NCI-H146 (cell line): ENCODE data around the gene VMO1.
A peak's percentile ranks its signal among the peaks of the same experiment; 100 is the strongest.
"Not testable (repeated sequence)": the region's sequence is repeated elsewhere in the genome, so short reads cannot be mapped to it uniquely, and the experiment has no call there.

Source experiments
- DNase-seq: peaks from one replicate; lab custom pipeline; 2025; lab: John Stamatoyannopoulos, UW

Gene VMO1, protein sequence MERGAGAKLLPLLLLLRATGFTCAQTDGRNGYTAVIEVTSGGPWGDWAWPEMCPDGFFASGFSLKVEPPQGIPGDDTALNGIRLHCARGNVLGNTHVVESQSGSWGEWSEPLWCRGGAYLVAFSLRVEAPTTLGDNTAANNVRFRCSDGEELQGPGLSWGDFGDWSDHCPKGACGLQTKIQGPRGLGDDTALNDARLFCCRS

GRCh38 chr17:4786106-4786511 lies at the start of gene VMO1:
Gene VMO1 (minus strand): TSS chr17:4786364. CDS start chr17:4786352, 12 bp downstream.
- peak; percentile 35 for DNase-seq

- DNase-seq = no peak
Measured at GRCh38 chr17:4834681-4835020, 48.5 kb upstream of the VMO1 start.

- peak; percentile 44 for DNase-seq
Measured at GRCh38 chr17:4833941-4834680, 47.9 kb upstream of the VMO1 start.

DNA sequence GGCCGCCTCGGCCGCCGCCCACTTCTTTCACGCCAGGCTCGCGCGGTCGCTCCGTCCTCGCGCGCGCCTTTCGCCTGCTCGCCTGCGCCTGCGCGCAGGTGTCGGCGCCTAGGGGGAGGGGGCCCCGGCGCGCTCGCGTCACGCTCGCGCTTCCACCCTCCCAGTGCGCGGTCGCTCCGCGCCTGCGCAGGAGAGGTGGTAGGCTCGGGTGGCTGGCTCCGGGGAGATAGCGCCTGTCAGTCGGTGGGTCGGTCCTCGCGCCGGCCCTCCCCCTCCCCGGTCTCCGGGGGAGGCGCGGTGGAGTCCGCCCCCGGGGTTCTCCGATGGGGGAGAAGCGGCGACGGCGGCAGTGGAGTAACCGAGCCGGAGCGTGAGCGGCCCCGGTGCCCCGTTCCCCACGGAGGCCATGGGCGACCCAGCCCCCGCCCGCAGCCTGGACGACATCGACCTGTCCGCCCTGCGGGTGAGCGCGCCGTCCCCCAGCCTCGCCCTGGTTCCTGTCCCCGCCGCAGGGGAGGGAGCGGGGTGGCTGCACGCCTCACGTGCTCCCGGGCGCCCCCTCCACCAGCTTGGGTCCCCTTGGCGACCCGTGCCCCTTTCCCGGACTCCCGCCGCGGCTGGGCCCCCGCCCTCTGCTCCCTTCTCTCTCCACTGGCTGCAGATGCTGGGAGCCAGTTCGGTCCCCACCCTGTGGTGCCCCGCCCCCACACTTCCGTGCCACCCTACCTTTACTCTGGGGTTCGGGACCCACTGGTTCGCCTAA lies 47.2 kb upstream of the VMO1 start, which contains the start of gene MINK1:
TSS of gene MINK1 (plus strand) at position 163 of the 763 bp plus-strand sequence. CDS start at position 407, 244 bp downstream.
- DNase-seq = peak; percentile 92

DNA sequence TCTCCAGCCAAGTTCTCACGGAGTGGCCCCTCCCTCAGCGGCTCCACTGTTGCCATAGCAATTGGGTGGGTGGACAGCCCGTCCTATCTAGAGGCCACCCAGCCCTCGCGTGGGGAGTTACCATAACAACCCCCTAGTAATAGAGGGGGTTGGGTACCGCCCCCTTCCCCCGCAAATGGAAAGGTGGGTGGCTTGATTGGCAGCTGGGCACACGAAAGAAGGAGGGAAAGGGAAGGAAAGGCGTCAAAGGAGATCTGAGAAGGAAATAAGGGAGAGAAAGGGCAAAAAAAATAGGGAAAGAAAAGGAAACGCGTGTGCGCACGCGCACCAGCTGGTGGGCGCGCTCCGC lies 46.6 kb upstream of the VMO1 start:
- not testable (repeated sequence) for DNase-seq

- DNase-seq = peak; percentile 33
Measured at GRCh38 chr17:4827399-4827798, 41.2 kb upstream of the VMO1 start.

GRCh38 chr17:4823373-4824089 lies 37.4 kb upstream of the VMO1 start:
- DNase-seq = no peak

GRCh38 chr17:4822835-4823234 lies 36.7 kb upstream of the VMO1 start:
- no peak for DNase-seq

DNA sequence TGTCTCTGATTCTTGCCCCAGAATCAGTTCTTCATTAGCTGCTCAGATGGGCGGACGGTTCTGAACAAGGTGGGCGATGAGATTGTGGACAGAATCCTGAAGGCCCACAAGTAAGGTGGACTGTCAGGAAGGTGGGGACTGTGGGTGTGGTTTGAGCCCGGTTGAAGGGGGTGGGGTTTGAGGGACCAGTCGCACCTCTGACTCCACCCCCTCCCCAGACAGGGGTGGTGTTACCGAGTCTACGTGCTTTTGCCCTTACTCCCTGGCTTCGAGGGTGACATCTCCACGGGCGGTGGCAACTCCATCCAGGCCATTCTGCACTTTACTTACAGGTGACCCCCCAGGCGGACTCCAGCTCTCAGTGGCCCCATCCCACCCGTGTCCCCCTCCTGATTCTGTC lies 32.1 kb upstream of the VMO1 start:
- no peak for DNase-seq

- DNase-seq = no peak
Measured at GRCh38 chr17:4816826-4817225, 30.7 kb upstream of the VMO1 start.

DNA sequence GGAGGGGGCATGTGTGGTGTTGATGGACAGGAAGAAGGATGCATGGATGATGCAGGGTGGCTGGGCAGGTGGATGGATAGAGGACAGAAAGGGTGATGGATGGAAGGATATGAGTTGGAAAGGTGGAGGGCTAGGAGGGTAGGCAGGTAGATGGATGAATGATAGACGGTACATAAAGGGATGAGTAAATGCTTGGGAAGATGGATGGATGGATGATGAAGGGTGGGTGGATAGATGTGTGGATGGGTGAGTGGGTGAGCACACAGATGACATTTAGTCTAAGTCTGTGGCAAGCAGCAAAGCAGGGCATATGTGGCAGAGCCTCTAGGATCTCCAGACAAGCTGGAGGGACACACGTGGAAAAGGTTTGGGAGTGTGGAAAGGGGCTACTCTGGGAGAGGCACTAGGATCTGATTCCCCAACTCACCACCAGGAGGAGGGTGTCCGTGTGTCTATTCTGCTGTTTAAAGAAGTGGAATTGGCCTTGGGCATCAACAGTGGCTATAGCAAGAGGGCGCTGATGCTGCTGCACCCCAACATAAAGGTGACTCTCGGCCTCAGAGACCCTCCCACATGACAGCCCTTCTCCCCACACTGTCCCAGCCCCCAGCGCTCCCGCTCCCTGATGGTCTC lies 29.0 kb upstream of the VMO1 start:
- no peak for DNase-seq

GRCh38 chr17:4812690-4813089 lies 26.5 kb upstream of the VMO1 start:
- no peak for DNase-seq

DNA sequence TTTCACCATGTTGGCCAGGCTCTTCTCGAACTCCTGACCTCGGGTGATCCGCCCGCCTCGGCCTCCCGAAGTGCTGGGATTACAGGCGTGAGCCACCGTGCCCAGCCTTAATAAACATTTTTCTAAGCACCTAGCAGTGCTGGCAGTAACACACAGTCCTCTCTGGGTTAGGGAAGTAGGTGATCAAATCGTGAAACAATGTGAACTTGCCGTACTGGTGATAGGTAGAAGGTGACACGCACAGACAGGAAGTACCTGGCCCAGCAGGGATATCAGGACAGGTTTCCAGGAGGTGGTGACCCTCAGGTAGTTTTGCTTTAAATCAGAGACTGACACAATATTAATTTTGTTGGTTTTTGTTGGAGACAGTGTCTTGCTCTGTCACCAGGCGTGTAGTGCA lies 25.3 kb upstream of the VMO1 start:
- DNase-seq = no peak

DNA sequence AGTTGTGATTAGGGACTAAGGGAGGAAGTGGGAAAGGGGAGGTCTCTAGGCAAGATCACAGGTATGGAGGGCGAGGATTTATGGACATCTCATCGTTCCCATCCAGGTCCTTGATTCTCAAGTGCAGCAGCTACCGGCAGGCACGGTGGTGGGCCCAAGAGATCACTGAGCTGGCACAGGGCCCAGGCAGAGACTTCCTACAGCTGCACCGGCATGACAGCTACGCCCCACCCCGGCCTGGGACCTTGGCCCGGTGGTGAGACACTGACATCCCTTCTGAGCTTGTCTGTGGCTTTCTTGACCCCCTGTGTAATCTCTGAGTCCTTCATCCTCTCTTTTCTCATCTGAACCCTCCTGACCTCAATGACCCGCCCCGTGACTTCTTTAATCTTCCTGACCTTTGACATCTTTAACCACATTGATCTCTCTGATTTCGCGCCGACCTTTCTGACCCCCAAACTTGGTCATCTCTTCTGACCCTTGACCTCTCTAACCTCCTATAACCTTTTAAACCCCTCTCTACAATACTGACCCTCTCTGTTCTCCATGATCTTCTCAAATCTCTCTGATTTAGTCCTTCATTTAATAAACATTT lies 24.6 kb upstream of the VMO1 start:
- DNase-seq = no peak

- no peak for DNase-seq
Measured at GRCh38 chr17:4808378-4808767, 22.2 kb upstream of the VMO1 start.

DNA sequence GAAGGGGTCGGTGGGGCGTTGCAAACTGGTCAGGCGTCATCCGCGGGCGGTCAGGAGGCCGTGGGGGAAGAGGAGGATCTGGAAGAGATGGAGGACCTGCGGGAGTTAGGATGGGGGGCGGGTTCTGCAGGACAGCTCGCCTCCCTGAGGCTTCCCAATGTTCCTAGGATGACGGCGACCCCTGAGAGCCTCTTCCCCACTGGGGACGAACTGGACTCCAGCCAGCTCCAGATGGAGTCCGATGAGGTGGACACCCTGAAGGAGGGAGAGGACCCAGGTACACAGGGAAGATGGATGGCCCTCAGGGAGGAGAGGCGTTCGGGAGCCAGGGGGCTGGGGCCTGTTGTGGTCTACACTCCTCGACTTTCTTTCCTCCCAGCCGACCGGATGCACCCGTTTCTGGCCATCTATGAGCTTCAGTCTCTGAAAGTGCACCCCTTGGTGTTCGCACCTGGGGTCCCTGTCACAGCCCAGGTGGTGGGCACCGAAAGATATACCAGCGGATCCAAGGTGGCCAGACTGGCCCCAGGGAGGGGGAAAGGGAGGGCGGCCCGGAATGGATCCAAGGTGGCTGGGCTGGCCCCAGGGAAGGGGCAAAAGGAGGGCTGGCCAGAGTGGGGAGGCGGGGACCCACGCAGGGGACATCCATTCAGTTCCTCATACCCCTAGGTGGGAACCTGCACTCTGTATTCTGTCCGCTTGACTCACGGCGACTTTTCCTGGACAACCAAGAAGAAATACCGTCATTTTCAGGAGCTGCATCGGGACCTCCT lies 21.6 kb upstream of the VMO1 start:
- no peak for DNase-seq

DNA sequence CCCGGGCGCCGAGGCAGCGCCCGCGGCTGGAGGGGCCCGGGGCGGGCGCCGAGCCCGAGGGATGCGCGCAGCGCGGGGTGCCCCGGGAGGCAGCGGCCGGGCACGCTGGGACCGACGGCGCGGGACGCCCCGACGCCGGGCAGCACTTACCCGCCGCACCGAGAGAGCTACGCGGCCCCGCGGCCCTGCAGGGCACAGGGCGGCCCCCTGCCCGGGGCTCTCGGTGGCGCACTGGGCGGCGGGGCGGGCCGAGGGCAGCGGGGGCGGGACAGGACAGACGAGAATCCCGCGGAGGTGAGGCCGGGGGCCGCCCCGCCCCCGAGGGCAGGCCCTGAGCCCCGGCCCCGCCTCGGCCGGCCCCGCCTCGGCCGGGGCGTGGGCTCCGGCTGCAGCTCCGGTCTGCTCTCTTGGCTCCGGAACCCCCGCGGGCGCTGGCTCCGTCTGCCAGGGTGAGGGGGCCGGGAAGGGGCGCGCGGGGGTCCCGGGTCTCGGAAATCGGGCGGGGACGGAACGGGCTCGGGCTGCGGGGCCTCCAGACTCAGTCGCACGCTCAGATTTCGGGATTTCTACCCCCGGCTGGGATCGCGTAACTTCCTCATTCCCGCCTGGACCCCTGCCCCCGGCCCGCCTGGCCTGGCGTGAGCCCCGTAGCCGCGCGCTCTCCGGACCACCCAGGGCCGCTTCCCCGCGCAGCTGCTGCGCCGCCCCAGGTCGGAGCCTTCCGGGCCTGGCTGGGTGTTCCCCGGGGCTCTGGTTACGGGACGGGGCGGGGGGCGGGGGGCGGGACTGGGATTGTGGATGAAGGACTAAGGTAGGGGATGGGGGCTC lies 20.8 kb upstream of the VMO1 start, which contains the start of gene PLD2:
TSS of gene PLD2 (plus strand) at position 376 of the 828 bp plus-strand sequence. CDS start 621 bp downstream, outside the sequence.
- peak; percentile 88 for DNase-seq

GRCh38 chr17:4806456-4806776 lies 20.3 kb upstream of the VMO1 start:
- peak; percentile 39 for DNase-seq

GRCh38 chr17:4802228-4802627 lies 16.1 kb upstream of the VMO1 start, which contains the start of gene C17orf114:
Gene C17orf114 (minus strand): TSS chr17:4802328.
- DNase-seq = no peak
